NB4 (cell line): ENCODE measurements around the gene PDLIM5.

Experiments used
- CTCF ChIP-seq: IDR thresholded peaks from one replicate; pipeline ENCODE4 v1.5.1; 2012; ENCODE audit warnings: low read depth, low read length
- POLR2A ChIP-seq: IDR thresholded peaks from 2 replicates; pipeline ENCODE4 v1.6.1; 2011; ENCODE audit warnings: mild to moderate bottlenecking; ENCODE audit not compliant: insufficient read length; ENCODE audit errors: extremely low read depth

DNA sequence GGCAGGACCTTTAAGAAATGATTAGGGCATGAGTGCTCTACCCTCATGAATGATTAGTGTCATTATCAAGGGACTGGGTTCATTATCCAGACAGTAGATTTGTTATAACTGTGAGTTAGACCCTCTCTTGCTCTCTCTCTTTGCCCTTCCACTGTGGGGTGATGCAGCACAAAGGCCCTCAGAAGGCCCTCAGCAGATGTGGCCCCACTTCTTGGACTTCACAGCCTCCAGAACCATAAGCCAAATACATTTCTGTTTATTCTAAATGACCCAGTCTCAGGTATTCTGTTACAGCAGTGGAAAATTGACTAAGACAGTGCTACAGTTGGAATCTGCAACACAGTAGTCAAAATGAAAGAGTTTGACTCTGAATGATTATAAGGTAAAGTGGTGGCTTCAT lies 17.2 kb upstream of the PDLIM5 start:
- no peak for TF ChIP-seq CTCF
- no peak for TF ChIP-seq POLR2A
